ENCODE data around the gene PDE11A.

DNA sequence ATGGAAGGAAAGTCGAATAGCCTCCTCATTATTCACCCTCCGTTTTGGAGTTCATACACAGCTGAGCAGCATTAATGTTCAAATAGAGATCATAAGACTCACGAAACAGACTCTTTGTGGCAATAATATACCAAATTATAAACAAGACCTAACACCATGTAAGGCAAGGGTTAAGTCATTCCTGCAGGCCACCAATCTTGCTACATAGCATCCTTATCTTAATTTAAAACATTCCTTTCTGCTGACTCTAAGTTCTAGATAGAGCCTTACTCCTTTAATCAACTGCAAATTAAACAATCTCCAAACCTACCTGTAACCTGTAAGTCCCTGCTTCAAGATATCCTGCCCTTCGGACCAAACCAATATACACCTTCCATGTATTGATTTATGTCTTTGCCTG is 178.0 kb downstream of the PDE11A start:
- TF ChIP-seq EZH2phosphoT487 (IDR thresholded peaks at IDR 0.05; ENCODE audit: insufficient read depth, low read depth) (no peak), EZH2 (IDR thresholded peaks at IDR 0.05; ENCODE audit: insufficient read depth, poor library complexity, severe bottlenecking) (no peak)

Measured in GM23248 (cell line).